ENCODE results near the gene MAMSTR.
"Not testable (repeated sequence)": the region's sequence is repeated elsewhere in the genome, so short reads cannot be mapped to it uniquely, and the experiment has no call there.

Gene MAMSTR

GRCh38 chr19:48696353-48697010, 23.0 kb downstream of the MAMSTR start:
- DNase-seq (ENCODE audit: low spot score), result no peak
- Mint-ChIP-seq H3K9me3 (no peaks in the 10 kb centered on the region), H3K4me1 (ENCODE audit: low read depth) (peaks cover 7% of the 10 kb centered on the region), H3K27me3 (ENCODE audit: low read depth) (peaks cover 15% of the 10 kb centered on the region), H3K36me3 (ENCODE audit: low read depth) (no peaks in the 10 kb centered on the region), H3K4me3 (peak overlapping the region; percentile 26), H3K27ac (no peak overlapping the region)

DNA sequence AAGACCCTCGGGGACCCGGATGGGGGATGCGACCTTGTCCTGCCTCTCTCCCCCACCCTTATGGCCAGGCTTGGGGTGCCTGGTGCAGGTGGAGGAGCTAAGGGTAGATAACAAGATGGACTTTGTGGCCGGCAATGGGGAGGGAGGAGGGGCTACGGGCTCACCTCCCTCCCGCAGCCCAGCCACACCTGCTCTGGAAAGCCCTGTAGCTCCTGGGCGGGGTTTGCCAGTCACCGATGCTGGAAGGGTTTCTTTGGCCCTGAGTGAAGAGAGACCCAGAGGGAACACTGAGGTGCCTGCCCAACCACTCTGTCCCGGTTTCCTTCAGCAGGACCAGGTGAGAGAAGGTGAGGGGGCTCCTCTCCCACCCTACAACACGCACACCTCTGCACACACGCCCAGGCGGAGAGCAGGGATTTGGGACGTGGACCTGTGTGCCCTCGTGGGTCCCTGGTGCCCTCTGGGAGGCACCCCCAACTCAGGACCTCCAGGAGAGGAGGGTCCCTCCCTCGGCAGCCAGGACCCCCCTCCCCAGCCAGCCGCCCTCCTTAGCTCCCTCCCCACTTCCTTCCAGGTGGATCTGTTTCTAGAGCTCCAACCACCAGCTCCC, 23.7 kb downstream of the MAMSTR start, which contains the start of gene FUT2:
FUT2 (plus strand) TSS at position 229 of the 610 bp plus-strand sequence. CDS start 6,986 bp downstream, outside the sequence.
- peak within 1 kb of the TSS; percentile 26 for H3K4me3 Mint-ChIP-seq
- H3K27me3 Mint-ChIP-seq (ENCODE audit: low read depth), result peaks cover 15% of the 10 kb centered on the region
- DNase-seq (ENCODE audit: low spot score), result no peak
- no peak within 1 kb of the TSS for H3K27ac Mint-ChIP-seq
- H3K9me3 Mint-ChIP-seq, result no peaks in the 10 kb centered on the region
- H3K36me3 Mint-ChIP-seq (ENCODE audit: low read depth), result no peaks in the 10 kb centered on the region
- H3K4me1 Mint-ChIP-seq (ENCODE audit: low read depth), result peaks cover 7% of the 10 kb centered on the region

GRCh38 chr19:48693629-48694028, 25.9 kb downstream of the MAMSTR start:
- H3K9me3 Mint-ChIP-seq; DNase-seq (ENCODE audit: low spot score); H3K27ac Mint-ChIP-seq; H3K36me3 Mint-ChIP-seq (ENCODE audit: low read depth); H3K4me1 Mint-ChIP-seq (ENCODE audit: low read depth); H3K4me3 Mint-ChIP-seq: not testable (repeated sequence)
- peaks cover 15% of the 10 kb centered on the region for H3K27me3 Mint-ChIP-seq (ENCODE audit: low read depth)

GRCh38 chr19:48689449-48689848, 30.1 kb downstream of the MAMSTR start:
- no peak for DNase-seq (ENCODE audit: low spot score)
- Mint-ChIP-seq H3K9me3 (no peaks in the 10 kb centered on the region), H3K4me3 (no peak overlapping the region), H3K4me1 (ENCODE audit: low read depth) (no peaks in the 10 kb centered on the region), H3K27me3 (ENCODE audit: low read depth) (no peaks in the 10 kb centered on the region), H3K27ac (no peak overlapping the region), H3K36me3 (ENCODE audit: low read depth) (no peaks in the 10 kb centered on the region)

DNA sequence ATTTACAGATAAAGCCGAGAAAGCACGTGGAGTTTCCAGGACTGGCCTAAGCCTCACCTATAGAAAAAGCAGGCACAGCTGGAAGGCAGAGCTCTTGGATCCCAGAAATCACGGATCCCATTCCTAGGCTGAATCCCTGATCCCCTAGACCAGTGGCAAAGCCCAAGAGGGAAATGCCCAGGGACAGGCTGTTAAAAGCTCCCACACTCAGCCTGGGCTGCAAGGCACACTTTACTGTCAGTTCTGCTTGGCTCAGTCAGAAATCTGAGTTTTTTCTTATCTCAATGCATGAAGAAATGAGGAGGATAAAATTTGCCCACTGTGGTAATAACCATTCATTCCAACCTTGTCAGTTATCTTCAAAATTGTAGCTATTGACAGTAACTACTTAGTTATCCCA, 31.7 kb downstream of the MAMSTR start:
- Mint-ChIP-seq H3K27ac (no peak overlapping the region), H3K4me3 (no peak overlapping the region), H3K36me3 (ENCODE audit: low read depth) (no peaks in the 10 kb centered on the region), H3K9me3 (no peaks in the 10 kb centered on the region), H3K4me1 (ENCODE audit: low read depth) (no peaks in the 10 kb centered on the region), H3K27me3 (ENCODE audit: low read depth) (no peaks in the 10 kb centered on the region)
- DNase-seq (ENCODE audit: low spot score), result no peak

- not testable (repeated sequence) for H3K9me3 Mint-ChIP-seq; H3K4me1 Mint-ChIP-seq (ENCODE audit: low read depth); H3K27me3 Mint-ChIP-seq (ENCODE audit: low read depth); DNase-seq (ENCODE audit: low spot score); H3K27ac Mint-ChIP-seq; H3K4me3 Mint-ChIP-seq; H3K36me3 Mint-ChIP-seq (ENCODE audit: low read depth)
These were observed 32.9 kb downstream of the MAMSTR start for GRCh38 chr19:48686637-48687036.

GRCh38 chr19:48686088-48686487, 33.4 kb downstream of the MAMSTR start:
- no peaks in the 10 kb centered on the region for H3K27me3 Mint-ChIP-seq (ENCODE audit: low read depth)
- H3K27ac Mint-ChIP-seq, result no peak overlapping the region
- H3K36me3 Mint-ChIP-seq (ENCODE audit: low read depth), result no peaks in the 10 kb centered on the region
- no peak for DNase-seq (ENCODE audit: low spot score)
- no peaks in the 10 kb centered on the region for H3K9me3 Mint-ChIP-seq
- H3K4me1 Mint-ChIP-seq (ENCODE audit: low read depth), result no peaks in the 10 kb centered on the region
- H3K4me3 Mint-ChIP-seq, result no peak overlapping the region

DNA sequence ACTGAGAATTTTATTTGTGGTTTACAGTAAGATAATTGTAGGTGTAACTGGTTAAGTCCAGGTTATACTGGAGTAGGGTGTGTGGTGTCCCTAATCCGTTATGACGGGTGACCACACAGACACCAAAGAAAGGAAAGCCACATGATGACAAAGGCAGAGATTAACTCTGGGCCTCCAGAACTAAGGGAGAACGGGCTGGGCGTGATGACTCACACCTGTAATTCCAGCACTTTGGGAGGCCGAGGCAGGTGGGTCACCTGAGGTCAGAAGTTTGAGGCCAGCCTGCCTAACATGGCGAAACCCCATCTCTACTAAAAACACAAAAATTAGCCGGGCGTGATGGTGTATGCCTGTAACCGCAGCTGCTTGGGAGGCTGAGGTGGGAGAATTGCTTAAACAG, 33.9 kb downstream of the MAMSTR start:
- no peaks in the 10 kb centered on the region for H3K4me1 Mint-ChIP-seq (ENCODE audit: low read depth)
- no peaks in the 10 kb centered on the region for H3K36me3 Mint-ChIP-seq (ENCODE audit: low read depth)
- no peak overlapping the region for H3K27ac Mint-ChIP-seq

DNA sequence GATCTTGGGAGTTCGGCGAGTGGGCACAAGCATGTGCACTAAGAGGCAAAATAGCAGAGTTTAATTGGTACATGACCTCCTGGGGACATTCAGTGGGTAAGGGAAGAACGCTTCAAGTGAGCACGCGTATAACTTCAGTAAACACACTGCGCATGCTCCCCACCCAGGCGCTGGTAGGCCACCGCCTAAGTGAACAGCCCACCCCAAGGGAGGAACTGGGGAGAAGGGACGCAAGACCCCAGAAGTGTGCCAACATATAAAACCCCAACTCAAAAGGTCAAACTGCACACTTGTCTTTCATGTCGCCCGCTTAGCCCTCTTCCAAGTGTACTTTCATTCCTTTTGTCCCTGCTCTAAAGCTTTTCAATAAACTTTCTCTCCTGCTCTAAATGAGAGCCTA, 36.2 kb downstream of the MAMSTR start:
- Mint-ChIP-seq H3K27me3 (ENCODE audit: low read depth) (no peaks in the 10 kb centered on the region), H3K4me1 (ENCODE audit: low read depth) (no peaks in the 10 kb centered on the region), H3K4me3 (no peak overlapping the region), H3K27ac (no peak overlapping the region), H3K9me3 (no peaks in the 10 kb centered on the region), H3K36me3 (ENCODE audit: low read depth) (no peaks in the 10 kb centered on the region)
- DNase-seq (ENCODE audit: low spot score), result no peak

More for the DNA sequence above, 33.9 kb downstream of the MAMSTR start:
- DNase-seq (ENCODE audit: low spot score), result no peak
- no peaks in the 10 kb centered on the region for H3K9me3 Mint-ChIP-seq
- no peaks in the 10 kb centered on the region for H3K27me3 Mint-ChIP-seq (ENCODE audit: low read depth)
- H3K4me3 Mint-ChIP-seq, result no peak overlapping the region

GRCh38 chr19:48681127-48681470, 38.4 kb downstream of the MAMSTR start:
- Mint-ChIP-seq H3K9me3 (no peaks in the 10 kb centered on the region), H3K4me3 (no peak overlapping the region), H3K4me1 (ENCODE audit: low read depth) (no peaks in the 10 kb centered on the region), H3K27me3 (ENCODE audit: low read depth) (no peaks in the 10 kb centered on the region), H3K36me3 (ENCODE audit: low read depth) (no peaks in the 10 kb centered on the region), H3K27ac (no peak overlapping the region)
- DNase-seq (ENCODE audit: low spot score), result no peak

DNA sequence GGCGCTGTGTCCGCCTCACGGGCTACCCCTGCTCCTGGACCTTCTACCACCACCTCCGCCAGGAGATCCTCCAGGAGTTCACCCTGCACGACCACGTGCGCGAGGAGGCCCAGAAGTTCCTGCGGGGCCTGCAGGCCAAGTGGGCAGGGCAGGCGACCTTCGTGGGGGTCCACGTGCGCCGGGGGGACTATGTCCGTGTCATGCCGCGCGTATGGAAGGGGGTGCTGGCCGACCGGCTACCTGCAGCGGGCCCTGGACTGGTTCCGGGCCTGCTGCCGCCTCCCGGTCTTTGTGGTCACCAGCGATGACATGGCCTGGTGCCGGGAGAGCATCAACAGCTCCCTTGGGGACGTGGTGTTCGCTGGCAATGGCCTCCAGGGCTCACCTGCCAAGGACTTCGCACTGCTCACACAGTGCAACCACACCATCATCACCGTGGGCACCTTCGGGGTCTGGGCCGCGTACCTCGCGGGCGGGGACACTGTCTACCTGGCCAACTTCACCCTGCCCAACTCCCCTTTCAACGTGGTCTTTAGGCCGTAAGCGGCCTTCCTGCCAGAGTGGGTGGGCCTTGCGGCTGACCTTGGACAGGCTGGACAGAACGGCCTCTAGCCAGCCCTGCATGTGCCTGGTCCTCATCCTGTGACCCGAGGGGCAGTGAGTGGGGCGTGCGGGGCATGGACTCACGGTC, 38.9 kb downstream of the MAMSTR start:
- Mint-ChIP-seq H3K36me3 (ENCODE audit: low read depth) (no peaks in the 10 kb centered on the region), H3K27me3 (ENCODE audit: low read depth) (no peaks in the 10 kb centered on the region), H3K4me1 (ENCODE audit: low read depth) (no peaks in the 10 kb centered on the region), H3K9me3 (no peaks in the 10 kb centered on the region), H3K4me3 (no peak overlapping the region), H3K27ac (no peak overlapping the region)
- DNase-seq (ENCODE audit: low spot score), result no peak

GRCh38 chr19:48680006-48680405, 39.5 kb downstream of the MAMSTR start:
- not testable (repeated sequence) for H3K4me1 Mint-ChIP-seq (ENCODE audit: low read depth); H3K4me3 Mint-ChIP-seq; H3K27ac Mint-ChIP-seq; H3K27me3 Mint-ChIP-seq (ENCODE audit: low read depth); H3K36me3 Mint-ChIP-seq (ENCODE audit: low read depth); H3K9me3 Mint-ChIP-seq; DNase-seq (ENCODE audit: low spot score)

- Mint-ChIP-seq H3K27ac (no peak overlapping the region), H3K27me3 (ENCODE audit: low read depth) (no peaks in the 10 kb centered on the region), H3K4me3 (no peak overlapping the region), H3K9me3 (no peaks in the 10 kb centered on the region), H3K4me1 (ENCODE audit: low read depth) (peaks cover 1% of the 10 kb centered on the region), H3K36me3 (ENCODE audit: low read depth) (no peaks in the 10 kb centered on the region)
- no peak for DNase-seq (ENCODE audit: low spot score)
These were observed 41.3 kb downstream of the MAMSTR start for GRCh38 chr19:48678201-48678600.

DNA sequence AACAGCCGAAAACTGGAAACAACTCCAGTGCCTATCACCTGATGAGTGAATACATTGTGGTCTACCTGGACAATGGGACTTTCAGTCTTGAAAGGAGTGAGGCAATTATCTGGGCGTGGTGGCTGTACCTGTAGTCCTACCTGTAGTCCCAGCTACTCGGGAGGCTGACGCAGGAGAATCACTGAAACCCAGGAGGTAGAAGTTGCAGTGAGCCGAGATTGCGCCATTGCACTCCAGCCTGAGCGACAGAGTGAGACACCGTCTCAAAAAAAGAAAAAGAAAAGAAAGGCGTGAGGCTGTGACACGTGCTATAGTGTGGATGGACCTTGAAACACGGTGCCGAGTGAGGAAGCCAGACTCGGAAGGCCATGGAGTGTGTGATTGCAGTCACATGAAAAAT, 42.6 kb downstream of the MAMSTR start:
- no peaks in the 10 kb centered on the region for H3K36me3 Mint-ChIP-seq (ENCODE audit: low read depth)
- no peaks in the 10 kb centered on the region for H3K9me3 Mint-ChIP-seq
- no peak for DNase-seq (ENCODE audit: low spot score)
- H3K27ac Mint-ChIP-seq, result no peak overlapping the region
- no peak overlapping the region for H3K4me3 Mint-ChIP-seq
- peaks cover 1% of the 10 kb centered on the region for H3K4me1 Mint-ChIP-seq (ENCODE audit: low read depth)
- no peaks in the 10 kb centered on the region for H3K27me3 Mint-ChIP-seq (ENCODE audit: low read depth)
